ENCODE data around the gene LHX4.
"Not testable (repeated sequence)": the region's sequence is repeated elsewhere in the genome, so short reads cannot be mapped to it uniquely, and the experiment has no call there.

LHX4 gene

DNA sequence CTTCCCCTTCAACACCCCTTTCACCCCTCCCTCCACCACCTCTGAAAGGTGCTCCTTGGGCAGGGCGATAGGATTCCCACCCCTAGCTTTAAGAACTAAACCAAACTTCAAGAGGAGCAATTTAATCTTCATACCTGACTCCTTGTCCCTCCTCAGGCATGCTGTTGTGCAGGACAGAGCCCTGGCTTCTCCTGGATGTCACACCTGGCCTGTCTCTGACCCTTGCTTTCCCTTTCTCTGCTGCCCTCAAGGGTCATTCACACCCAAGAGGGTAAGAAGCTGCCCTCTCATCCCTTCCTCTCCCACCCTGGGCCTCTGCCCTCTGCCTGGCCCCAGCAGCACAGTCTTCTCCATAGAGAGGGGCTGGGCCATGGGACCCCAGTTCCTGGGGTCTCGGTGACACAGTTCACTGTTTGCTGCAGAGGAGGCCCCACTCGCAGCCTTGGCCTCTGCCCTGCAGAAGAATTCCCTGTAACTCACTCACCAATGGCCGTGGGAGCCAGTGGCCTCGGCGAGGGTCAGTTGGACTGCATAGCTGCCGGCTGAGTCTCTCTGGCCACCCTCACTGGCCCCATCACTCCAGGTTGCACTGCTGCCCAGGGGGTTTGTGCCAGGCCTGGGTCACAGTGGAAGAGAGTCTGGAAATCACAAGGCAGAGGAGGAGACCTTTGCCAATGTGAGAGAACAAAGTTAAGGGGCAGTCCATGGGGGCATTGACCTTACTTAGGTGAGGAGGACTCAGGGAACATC is 28.4 kb upstream of the LHX4 start:
- in situ Hi-C loops (cut with HindIII; ENCODE audit: low pct_unique_long_range_greater_than_20kb, low sequenced_read_pairs), result no loop called here
- no peak for DNase-seq (ENCODE audit: low read depth in 1 of 2, low spot score in 1 of 2)
- TF ChIP-seq JUND (IDR thresholded peaks at IDR 0.05; ENCODE audit: low read depth), result no peak

DNA sequence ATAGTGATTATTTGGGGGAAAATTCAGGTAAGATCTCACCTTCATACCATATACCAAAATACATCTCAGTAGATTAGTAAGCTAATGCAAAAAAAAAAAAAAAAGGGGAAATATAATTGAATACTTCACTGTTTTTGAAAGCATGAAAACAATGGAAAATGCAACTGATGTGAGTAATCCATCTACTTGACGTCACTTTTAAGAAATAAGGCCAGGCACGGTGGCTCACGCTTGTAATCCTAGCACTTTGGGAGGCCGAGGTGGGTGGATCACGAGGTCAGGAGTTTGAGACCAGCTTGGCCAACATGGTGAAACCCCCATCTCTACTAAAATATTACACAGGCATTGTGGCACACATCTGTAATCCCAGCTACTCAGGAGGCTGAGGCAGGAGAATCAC is 27.5 kb upstream of the LHX4 start:
- DNase-seq (ENCODE audit: low read depth in 1 of 2, low spot score in 1 of 2); in situ Hi-C loops (cut with HindIII; ENCODE audit: low pct_unique_long_range_greater_than_20kb, low sequenced_read_pairs): not testable (repeated sequence)

DNA sequence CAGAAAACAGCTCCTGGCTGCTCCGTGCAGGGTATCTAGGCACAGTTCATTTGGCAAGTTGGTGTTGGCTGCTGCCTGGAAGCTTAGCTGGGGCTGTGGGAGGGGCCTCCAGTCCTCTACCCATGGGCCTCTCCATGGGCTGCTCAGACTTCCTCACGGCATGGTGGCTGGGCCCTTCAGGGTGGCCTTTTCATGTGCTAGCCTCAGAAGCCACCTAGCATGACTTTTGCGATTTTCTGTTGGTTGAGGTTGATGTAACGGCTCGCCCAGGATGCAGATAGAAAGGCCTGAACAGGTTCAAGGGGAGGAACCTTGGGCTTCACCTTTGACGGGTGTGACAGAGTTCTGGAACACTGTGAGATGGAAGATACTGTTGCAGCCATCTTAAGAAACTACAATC is 25.8 kb upstream of the LHX4 start:
- TF ChIP-seq JUND (IDR thresholded peaks at IDR 0.05; ENCODE audit: low read depth), result no peak
- in situ Hi-C loops (cut with HindIII; ENCODE audit: low pct_unique_long_range_greater_than_20kb, low sequenced_read_pairs), result no loop called here

DNA sequence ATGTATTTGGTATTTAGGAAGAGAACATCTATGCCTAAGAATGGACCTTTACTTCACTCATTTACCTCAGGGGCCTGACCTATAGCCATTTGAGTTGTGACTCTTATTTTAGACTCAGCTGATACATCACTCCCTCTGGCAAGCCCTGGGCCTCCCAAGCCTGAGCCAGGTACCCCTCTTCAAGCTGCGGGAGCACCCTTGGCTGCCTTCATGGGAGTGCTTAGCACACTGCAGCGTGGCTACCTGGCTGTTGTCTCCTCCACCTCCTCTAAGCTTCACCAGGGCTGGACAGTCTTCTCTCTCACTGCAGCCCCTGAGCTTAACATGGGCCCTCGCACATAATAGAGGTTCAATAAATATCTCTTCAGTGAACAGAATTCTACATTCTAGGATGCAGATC is 23.5 kb upstream of the LHX4 start:
- no peak for TF ChIP-seq JUND (IDR thresholded peaks at IDR 0.05; ENCODE audit: low read depth)
- in situ Hi-C loops (cut with HindIII; ENCODE audit: low pct_unique_long_range_greater_than_20kb, low sequenced_read_pairs), result no loop called here
- no peak for DNase-seq (ENCODE audit: low read depth in 1 of 2, low spot score in 1 of 2)

More for the DNA sequence above, 25.8 kb upstream of the LHX4 start:
- no peak for DNase-seq (ENCODE audit: low read depth in 1 of 2, low spot score in 1 of 2)

DNA sequence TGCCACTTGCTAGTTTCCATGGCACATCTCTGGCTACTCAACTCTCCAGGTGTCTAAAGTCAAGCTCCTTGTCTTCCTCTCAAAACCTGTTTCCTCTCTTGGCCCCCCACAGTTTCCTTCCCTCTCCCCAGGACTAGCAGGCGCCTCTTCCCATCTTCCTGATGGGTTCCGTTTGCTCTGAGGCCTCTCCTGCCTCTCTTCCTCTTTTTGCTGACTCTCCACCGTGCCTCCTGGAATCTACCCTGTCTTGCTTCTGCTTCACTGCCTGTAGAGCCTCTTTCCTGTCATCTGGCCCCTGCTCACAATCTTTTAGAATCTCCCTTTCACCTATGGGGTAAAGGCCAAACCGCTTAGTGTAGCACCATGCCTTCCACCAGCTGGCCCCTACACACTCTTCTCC is 21.8 kb upstream of the LHX4 start:
- no peak for DNase-seq (ENCODE audit: low read depth in 1 of 2, low spot score in 1 of 2)
- TF ChIP-seq JUND (IDR thresholded peaks at IDR 0.05; ENCODE audit: low read depth), result no peak
- in situ Hi-C loops (cut with HindIII; ENCODE audit: low pct_unique_long_range_greater_than_20kb, low sequenced_read_pairs), result no loop called here

DNA sequence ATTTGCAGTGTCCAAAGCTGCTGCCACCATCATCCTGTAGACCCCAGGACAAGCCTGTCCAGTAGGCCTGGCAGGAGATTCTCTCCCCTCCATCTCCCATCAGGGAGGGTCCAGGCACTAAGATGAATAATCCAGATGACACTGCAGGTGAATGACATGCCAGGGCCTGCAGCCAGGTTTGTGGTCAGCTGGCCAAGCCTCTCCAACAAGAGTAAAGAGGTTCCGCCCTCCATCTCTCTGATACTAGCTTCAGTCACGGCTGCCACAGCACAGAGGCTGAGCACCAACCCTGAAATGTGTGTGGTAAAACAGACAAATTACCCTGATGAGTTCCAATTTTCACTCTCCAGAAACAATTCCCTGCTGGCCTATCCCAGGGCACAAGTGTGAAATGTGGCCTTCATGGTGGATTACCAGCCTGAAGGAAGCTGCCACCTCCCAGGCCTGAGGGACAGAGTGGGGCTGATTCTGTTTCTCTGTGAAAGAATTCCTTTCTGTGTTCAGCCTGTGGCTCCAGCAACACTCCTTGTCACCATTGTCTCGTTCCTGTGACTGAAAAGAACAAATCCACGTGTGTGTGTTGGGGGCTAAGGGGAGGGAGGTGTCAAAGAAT is 19.9 kb upstream of the LHX4 start:
- in situ Hi-C loops (cut with HindIII; ENCODE audit: low pct_unique_long_range_greater_than_20kb, low sequenced_read_pairs), result no loop called here

DNA sequence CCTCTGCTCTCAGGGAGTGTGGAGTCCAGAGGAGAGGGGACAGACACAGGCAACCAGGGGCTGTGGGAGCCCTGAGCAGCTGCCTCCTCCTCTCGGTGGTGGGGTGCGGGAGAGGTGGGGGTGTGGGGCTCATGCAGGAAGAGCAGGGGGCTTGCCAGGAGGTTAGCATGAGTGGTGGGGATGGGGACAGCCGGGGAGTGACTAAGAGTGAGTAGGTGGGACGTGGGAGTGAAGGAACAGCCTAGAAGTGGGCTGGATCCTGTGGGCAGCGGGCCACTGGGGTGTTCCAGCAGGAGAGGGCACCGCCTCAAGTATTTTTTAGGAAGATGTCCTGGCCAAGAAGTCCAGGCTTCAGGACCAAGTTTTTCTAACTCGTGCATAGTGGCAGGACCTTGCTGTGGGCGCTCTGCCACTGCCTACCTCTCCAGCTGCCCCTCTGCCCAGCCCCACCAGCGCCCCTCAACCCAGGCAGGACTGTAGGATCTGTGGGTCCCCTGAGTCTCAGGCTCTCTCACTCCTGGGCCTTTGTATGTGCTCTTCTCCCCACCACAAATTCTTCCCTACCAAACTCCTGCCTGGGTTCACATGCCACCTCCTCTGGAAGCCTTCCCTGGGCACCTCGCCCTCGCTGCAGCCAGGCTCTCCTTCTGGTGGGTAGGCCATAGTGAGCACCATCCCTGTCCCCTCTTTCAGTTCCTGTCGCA is 18.8 kb upstream of the LHX4 start:
- no peak for TF ChIP-seq JUND (IDR thresholded peaks at IDR 0.05; ENCODE audit: low read depth)
- DNase-seq (ENCODE audit: low read depth in 1 of 2, low spot score in 1 of 2), result no peak
- in situ Hi-C loops (cut with HindIII; ENCODE audit: low pct_unique_long_range_greater_than_20kb, low sequenced_read_pairs), result no loop called here

More for the DNA sequence above, 19.9 kb upstream of the LHX4 start:
- no peak for DNase-seq (ENCODE audit: low read depth in 1 of 2, low spot score in 1 of 2)
- no peak for TF ChIP-seq JUND (IDR thresholded peaks at IDR 0.05; ENCODE audit: low read depth)

DNA sequence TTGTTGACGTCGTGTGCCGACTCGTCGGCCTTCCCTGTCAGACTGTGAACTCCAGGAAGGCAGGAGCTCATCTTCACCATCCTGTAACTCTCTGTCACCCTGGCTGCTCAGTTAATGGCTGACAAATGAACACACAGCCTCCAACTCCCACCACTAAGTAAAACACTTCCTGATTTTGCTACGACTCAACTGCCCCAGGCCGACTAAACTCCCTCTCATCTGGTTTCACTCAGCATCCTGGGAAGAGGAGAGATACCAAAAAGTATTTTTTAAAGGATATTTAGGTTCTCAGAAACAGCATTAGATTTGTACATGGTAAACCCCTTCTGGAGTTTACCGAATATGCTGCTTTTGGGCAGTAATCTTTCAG is 18.2 kb upstream of the LHX4 start:
- in situ Hi-C loops (cut with HindIII; ENCODE audit: low pct_unique_long_range_greater_than_20kb, low sequenced_read_pairs), result no loop called here
- DNase-seq (ENCODE audit: low read depth in 1 of 2, low spot score in 1 of 2), result no peak
- TF ChIP-seq JUND (IDR thresholded peaks at IDR 0.05; ENCODE audit: low read depth), result no peak

DNA sequence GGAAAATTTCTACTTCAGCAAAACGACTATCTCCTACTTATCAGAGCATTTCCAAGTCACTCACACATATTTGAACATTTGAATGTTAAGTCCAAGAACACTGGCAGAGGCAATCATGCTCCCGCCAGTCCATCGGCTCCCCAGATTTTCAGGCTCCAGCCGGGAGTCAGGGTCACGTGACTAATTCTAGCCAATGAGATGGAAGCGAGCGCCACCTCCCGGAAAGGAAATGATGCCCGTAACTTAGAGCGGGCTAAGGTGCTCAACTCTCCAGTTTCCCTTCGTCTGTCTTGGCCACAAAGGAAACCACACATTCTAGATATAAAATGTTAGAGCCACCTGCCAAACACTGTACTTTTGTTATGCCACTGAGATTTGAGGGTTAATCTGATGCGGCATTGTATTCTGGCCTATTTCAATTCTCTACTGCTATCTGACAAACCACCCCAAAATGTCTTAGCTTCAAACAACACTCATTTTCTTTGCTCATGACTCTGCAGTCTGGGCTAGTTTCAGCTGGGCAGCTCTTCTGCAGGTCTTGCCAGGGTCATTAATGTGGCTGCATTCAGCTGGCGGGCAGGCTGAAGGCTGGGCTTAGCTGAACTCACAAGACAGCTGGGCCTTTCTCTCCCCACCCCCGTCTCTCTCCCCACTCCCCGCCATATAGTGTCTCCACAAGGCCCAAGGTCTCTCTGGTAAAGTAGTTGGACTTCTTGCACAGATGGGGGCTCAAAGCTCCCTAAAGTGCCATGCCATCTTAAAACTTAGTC is 16.5 kb upstream of the LHX4 start:
- in situ Hi-C loops (cut with HindIII; ENCODE audit: low pct_unique_long_range_greater_than_20kb, low sequenced_read_pairs), result no loop called here
- DNase-seq (ENCODE audit: low read depth in 1 of 2, low spot score in 1 of 2), result no peak
- no peak for TF ChIP-seq JUND (IDR thresholded peaks at IDR 0.05; ENCODE audit: low read depth)

DNA sequence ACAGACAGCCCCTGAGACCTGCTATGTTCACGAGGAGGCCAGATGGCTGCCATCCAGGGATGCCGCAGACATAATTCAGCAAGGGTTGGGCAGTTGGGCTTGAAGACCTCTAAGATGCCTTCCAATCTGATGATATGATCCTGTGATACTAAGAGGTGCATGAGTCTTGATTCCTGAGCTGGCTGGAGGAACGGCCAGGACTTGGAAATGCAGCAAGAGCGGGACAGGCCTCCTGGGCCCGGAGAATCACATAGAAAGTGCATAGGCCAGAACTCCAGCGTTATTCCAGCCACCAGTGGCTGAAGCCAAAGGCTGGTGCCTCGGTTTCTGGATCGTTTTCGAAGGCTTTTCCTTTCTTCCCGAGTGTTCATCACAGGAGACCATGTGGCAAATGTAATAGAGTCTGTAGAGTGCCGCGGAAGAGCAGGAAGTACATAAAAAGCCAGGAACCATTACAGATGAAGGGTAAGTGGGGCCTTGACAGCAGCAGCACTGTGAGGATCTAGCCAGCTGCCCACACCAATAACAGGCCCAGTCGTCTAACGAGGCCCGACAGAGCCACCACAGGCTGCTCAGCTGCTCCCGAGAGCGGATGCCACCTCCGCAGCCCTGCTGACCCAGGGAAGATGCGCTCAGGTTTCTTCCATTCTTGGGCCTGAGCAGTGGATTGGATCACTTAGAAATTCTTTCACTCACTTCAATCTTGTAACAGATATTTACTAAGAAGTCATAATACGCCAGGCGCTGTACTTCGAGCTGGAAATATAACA is 14.0 kb upstream of the LHX4 start:
- in situ Hi-C loops (cut with HindIII; ENCODE audit: low pct_unique_long_range_greater_than_20kb, low sequenced_read_pairs), result no loop called here
- no peak for DNase-seq (ENCODE audit: low read depth in 1 of 2, low spot score in 1 of 2)
- TF ChIP-seq JUND (IDR thresholded peaks at IDR 0.05; ENCODE audit: low read depth), result no peak

DNA sequence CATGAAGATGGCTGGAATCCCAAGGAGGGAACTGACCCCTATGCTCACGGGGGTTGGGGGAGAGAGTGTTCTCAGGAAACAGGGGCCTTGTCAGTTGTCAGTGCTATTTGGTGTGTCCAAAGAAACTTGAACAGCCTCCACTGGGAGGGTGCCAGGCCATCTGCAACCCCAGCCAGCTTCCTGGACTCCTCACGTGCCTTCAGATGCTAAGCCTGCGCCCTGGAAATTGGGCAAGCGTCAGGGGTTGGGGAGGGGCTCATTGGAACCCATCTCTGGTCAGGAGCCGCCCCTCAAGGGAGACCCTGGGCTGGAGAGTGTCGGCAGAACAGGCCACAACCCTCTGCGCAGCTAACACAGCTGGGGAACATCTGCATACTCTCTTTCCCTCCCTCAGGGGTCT is 13.1 kb upstream of the LHX4 start:
- no peak for DNase-seq (ENCODE audit: low read depth in 1 of 2, low spot score in 1 of 2)
- no peak for TF ChIP-seq JUND (IDR thresholded peaks at IDR 0.05; ENCODE audit: low read depth)
- in situ Hi-C loops (cut with HindIII; ENCODE audit: low pct_unique_long_range_greater_than_20kb, low sequenced_read_pairs), result no loop called here
